Endothelial cell (in vitro differentiated cells): Measurements from ENCODE around the gene ZSCAN5A. TPM values are rescaled to one million over a fixed set of nuclear protein-coding genes. Genes with fewer than 3 reads are reported as not detected.
"Not testable (repeated sequence)": the region's sequence is repeated elsewhere in the genome, so short reads cannot be mapped to it uniquely, and the experiment has no call there.

ENCODE experiments used
- DNase-seq: peaks from one replicate; pipeline ENCODE4 v3.0.0; 2021; ENCODE audit warnings: low spot score
- H3K27ac Mint-ChIP-seq: one replicate; pipeline ENCODE4 v1.8.0; 2021; ENCODE audit warnings: mixed read lengths, inconsistent platforms; ENCODE audit not compliant: unreplicated experiment
- H3K27me3 Mint-ChIP-seq: one replicate; pipeline ENCODE4 v1.8.0; 2021; ENCODE audit warnings: mild to moderate bottlenecking, moderate library complexity, mixed read lengths, inconsistent platforms; ENCODE audit not compliant: unreplicated experiment
- H3K36me3 Mint-ChIP-seq: one replicate; pipeline ENCODE4 v1.8.0; 2021; ENCODE audit warnings: mild to moderate bottlenecking, low read depth, mixed read lengths, inconsistent platforms; ENCODE audit not compliant: unreplicated experiment
- H3K4me1 Mint-ChIP-seq: one replicate; pipeline ENCODE4 v1.8.0; 2021; ENCODE audit warnings: mild to moderate bottlenecking, mixed read lengths, inconsistent platforms; ENCODE audit not compliant: unreplicated experiment
- H3K4me3 Mint-ChIP-seq: one replicate; pipeline ENCODE4 v1.8.0; 2021; ENCODE audit warnings: mild to moderate bottlenecking, mixed read lengths, inconsistent platforms; ENCODE audit not compliant: unreplicated experiment
- H3K9me3 Mint-ChIP-seq: one replicate; pipeline ENCODE4 v1.8.0; 2021; ENCODE audit warnings: mixed read lengths, inconsistent platforms; ENCODE audit not compliant: unreplicated experiment
- total RNA-seq: library from RNA; stranded (reverse); fragmentation: NEBNext Ultra II Directional; extraction: Animal tissue kit (Norgen Biotek cat#: 25700); gene quantifications from one replicate; pipeline ENCODE4 v1.2.1, GENCODE V29; 2021; ENCODE audit not compliant: unreplicated experiment
- TF ChIP-seq, protein P1 (sequence below): fragments of 200-600 bp; sonication (generic); IDR thresholded peaks from one replicate; pipeline ENCODE4 v1.5.0; 2021; ENCODE audit warnings: antibody characterized with exemption; ENCODE audit not compliant: unreplicated experiment

ZSCAN5A gene
- total RNA-seq, 1 donor from 2014 or later = 10.4 TPM

DNA sequence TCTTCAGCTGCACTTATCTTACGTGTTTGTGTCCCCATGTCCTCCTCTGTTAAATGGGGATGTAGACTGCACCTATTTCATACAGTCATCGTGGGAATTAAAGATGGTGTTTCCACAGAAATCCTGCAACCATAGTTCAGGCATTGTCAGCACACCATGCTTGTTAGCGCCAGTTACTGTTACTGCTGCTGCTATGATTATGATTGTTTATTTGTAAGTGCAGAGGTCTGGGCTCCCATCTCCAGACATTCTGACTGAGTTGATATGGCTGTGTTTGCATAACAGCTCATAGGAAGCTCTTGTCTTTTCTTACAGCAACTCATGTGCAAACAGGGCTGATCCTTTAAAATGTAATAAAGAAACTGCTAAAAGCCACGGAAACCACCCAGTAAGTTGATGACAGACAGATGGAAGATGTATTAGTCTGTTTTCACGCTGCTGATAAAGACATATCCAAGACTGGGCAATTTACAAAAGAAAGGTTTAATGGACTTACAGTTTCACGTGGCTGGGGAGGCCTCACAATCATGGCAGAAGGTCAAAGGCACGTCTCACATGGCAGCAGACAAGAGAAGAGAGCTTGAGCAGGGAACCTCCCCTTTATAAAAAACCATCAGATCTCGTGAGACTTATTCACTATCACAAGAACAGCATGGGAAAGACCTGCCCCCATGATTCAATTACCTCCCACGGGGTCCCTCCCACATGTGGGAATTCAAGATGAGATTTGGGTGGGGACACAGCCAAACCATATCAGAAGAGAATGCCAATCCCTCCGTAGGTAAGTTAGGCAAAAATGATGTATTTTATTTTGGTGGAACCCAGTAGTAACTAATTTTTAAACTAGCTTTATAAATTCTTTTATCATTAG is 1.6 kb downstream of the ZSCAN5A start:
- peak overlapping the region; percentile 59 for H3K4me3 Mint-ChIP-seq
- no peaks in the 10 kb centered on the region for H3K9me3 Mint-ChIP-seq
- peak overlapping the region; percentile 62 for H3K27ac Mint-ChIP-seq
- H3K4me1 Mint-ChIP-seq = peaks cover 11% of the 10 kb centered on the region
- no peak for DNase-seq
- peaks cover 7% of the 10 kb centered on the region for H3K36me3 Mint-ChIP-seq
- peaks cover 7% of the 10 kb centered on the region for H3K27me3 Mint-ChIP-seq
- TF ChIP-seq, protein P1, sequence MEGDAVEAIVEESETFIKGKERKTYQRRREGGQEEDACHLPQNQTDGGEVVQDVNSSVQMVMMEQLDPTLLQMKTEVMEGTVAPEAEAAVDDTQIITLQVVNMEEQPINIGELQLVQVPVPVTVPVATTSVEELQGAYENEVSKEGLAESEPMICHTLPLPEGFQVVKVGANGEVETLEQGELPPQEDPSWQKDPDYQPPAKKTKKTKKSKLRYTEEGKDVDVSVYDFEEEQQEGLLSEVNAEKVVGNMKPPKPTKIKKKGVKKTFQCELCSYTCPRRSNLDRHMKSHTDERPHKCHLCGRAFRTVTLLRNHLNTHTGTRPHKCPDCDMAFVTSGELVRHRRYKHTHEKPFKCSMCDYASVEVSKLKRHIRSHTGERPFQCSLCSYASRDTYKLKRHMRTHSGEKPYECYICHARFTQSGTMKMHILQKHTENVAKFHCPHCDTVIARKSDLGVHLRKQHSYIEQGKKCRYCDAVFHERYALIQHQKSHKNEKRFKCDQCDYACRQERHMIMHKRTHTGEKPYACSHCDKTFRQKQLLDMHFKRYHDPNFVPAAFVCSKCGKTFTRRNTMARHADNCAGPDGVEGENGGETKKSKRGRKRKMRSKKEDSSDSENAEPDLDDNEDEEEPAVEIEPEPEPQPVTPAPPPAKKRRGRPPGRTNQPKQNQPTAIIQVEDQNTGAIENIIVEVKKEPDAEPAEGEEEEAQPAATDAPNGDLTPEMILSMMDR = no peak

DNA sequence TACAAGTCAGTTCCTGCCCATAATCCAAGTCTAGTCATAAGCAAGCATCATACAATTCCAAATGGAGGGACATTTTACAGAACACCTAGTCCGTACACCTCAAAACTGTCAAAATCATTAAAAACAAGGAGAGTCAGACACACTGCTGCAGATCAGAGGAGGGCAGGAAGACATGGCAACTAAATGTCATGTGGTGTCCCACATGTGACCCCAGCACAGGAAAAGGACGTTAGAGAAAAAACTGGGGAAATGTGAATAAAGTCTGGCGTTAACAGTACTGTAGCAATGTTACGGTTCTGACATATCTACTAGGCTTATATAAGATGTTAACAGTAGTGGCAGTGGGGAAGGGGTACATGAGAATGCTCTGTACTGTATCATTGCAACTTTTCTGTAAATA is 2.3 kb downstream of the ZSCAN5A start:
- TF ChIP-seq, protein P1 = no peak
- no peaks in the 10 kb centered on the region for H3K9me3 Mint-ChIP-seq
- no peak overlapping the region for H3K4me3 Mint-ChIP-seq

GRCh38 chr19:56310462-56310861 is 4.2 kb downstream of the ZSCAN5A start:
- TF ChIP-seq, protein P1 = no peak
- Mint-ChIP-seq H3K36me3 (peaks cover 10% of the 10 kb centered on the region), H3K4me3 (peak overlapping the region; percentile 37), H3K27ac (no peak overlapping the region), H3K4me1 (peaks cover 11% of the 10 kb centered on the region), H3K27me3 (peaks cover 7% of the 10 kb centered on the region), H3K9me3 (no peaks in the 10 kb centered on the region)
- DNase-seq = no peak

More for the DNA sequence above, 2.3 kb downstream of the ZSCAN5A start:
- Mint-ChIP-seq H3K27me3 (peaks cover 7% of the 10 kb centered on the region), H3K27ac (peak overlapping the region; percentile 79), H3K36me3 (peaks cover 7% of the 10 kb centered on the region), H3K4me1 (peaks cover 11% of the 10 kb centered on the region)
- DNase-seq = no peak

- TF ChIP-seq, protein P1 = peak; percentile 94
- Mint-ChIP-seq H3K27ac (no peak overlapping the region), H3K9me3 (no peaks in the 10 kb centered on the region), H3K4me1 (peaks cover 11% of the 10 kb centered on the region), H3K4me3 (no peak overlapping the region), H3K27me3 (peaks cover 2% of the 10 kb centered on the region), H3K36me3 (peaks cover 15% of the 10 kb centered on the region)
- DNase-seq = peak; percentile 81
These were observed 5.0 kb downstream of the ZSCAN5A start for GRCh38 chr19:56309511-56310185.

DNA sequence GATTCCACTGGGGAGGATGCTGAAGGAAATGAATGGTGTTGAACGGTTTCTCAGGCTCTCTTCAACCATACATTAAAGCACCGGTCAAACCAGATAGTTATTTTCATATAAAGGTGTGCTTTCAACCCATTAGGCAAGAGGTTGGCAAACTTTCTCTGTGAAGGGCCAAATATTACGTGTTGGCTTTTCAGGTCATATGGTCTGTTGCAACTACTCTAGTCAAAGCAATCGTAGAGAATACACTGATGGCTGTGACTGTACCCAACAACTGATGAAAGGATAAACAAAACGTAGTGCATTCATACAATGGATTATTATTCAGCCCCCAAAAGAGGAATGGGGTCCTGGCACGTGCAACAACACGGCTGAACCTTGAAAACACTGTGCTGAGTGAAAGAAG is 5.8 kb downstream of the ZSCAN5A start:
- H3K9me3 Mint-ChIP-seq = no peaks in the 10 kb centered on the region
- peaks cover 10% of the 10 kb centered on the region for H3K4me1 Mint-ChIP-seq

GRCh38 chr19:56307062-56307461 is 7.6 kb downstream of the ZSCAN5A start:
- not testable (repeated sequence) for H3K9me3 Mint-ChIP-seq
- H3K36me3 Mint-ChIP-seq = peaks cover 27% of the 10 kb centered on the region

More for the DNA sequence above, 5.8 kb downstream of the ZSCAN5A start:
- no peak for DNase-seq
- TF ChIP-seq, protein P1 = no peak
- peaks cover 23% of the 10 kb centered on the region for H3K36me3 Mint-ChIP-seq
- H3K4me3 Mint-ChIP-seq = no peak overlapping the region
- peak overlapping the region; percentile 17 for H3K27ac Mint-ChIP-seq
- no peaks in the 10 kb centered on the region for H3K27me3 Mint-ChIP-seq

More at GRCh38 chr19:56307062-56307461, 7.6 kb downstream of the ZSCAN5A start:
- H3K4me1 Mint-ChIP-seq, H3K27me3 Mint-ChIP-seq, H3K4me3 Mint-ChIP-seq, DNase-seq, H3K27ac Mint-ChIP-seq: not testable (repeated sequence)
